Retinal pigment epithelial cell (primary cell): ENCODE results near the gene GCNT4.

Experiments
- DNase-seq: peaks from one replicate; pipeline ENCODE4 v3.0.0-alpha.2; 2010; ENCODE audit warnings: low read depth
- H3K4me3 ChIP-seq: 2 replicates; pipeline ENCODE4 v1.5.1; 2011; ENCODE audit warnings: mild to moderate bottlenecking, low read length, control low read depth, moderate library complexity
- CTCF ChIP-seq: conservative IDR thresholded peaks from 2 replicates; pipeline ENCODE4 v1.5.1; 2011; ENCODE audit warnings: low read depth, low read length, control low read depth, inconsistent platforms

Gene GCNT4

GRCh38 chr5:75057561-75057960 is 5.2 kb upstream of the GCNT4 start:
- H3K4me3 ChIP-seq = no peak overlapping the region
- no peak for TF ChIP-seq CTCF
- DNase-seq = no peak

GRCh38 chr5:75055727-75056144 is 3.4 kb upstream of the GCNT4 start:
- TF ChIP-seq CTCF = no peak
- no peak for DNase-seq
- no peak overlapping the region for H3K4me3 ChIP-seq

GRCh38 chr5:75054134-75054930 is 2.0 kb upstream of the GCNT4 start:
- no peak for DNase-seq
- peak overlapping the region; percentile 61 for H3K4me3 ChIP-seq
- no peak for TF ChIP-seq CTCF

GRCh38 chr5:75053304-75054133 is 1.2 kb upstream of the GCNT4 start:
- peak; percentile 7 for TF ChIP-seq CTCF
- H3K4me3 ChIP-seq = peak overlapping the region; percentile 61

GRCh38 chr5:75053054-75053303 is 621 bp upstream of the GCNT4 start:
- peak overlapping the region; percentile 61 for H3K4me3 ChIP-seq
- no peak for DNase-seq
- no peak for TF ChIP-seq CTCF

More at GRCh38 chr5:75053304-75054133, 1.2 kb upstream of the GCNT4 start:
- no peak for DNase-seq

GRCh38 chr5:75051217-75051751 is 1.1 kb downstream of the GCNT4 start:
- DNase-seq = no peak
- TF ChIP-seq CTCF = no peak
- no peak overlapping the region for H3K4me3 ChIP-seq
